ENCODE measurements around the gene CCDC40. TPM values are rescaled to one million over a fixed set of nuclear protein-coding genes. Genes with fewer than 3 reads are reported as not detected.
A peak's percentile ranks its signal among the peaks of the same experiment; 100 is the strongest.

Gene CCDC40
- total RNA-seq, 2 donors from 2014 or later = 3.0 to 9.3 TPM

- no peaks in the 10 kb centered on the region for H3K27me3 ChIP-seq
- no peak overlapping the region for H3K27ac ChIP-seq
- no peak for DNase-seq (ENCODE audit: low spot score)
- peaks cover 0 to 15% of the 10 kb centered on the region in 2 donors for H3K4me1 ChIP-seq
- no peaks in the 10 kb centered on the region for H3K9me3 ChIP-seq
- TF ChIP-seq CTCF (IDR thresholded peaks at IDR 0.05) = no peak
- no peak overlapping the region for H3K4me3 ChIP-seq
- no peaks in the 10 kb centered on the region for H3K36me3 ChIP-seq
These were observed 63.5 kb downstream of the CCDC40 start for GRCh38 chr17:80100035-80100323.

- peak; percentile 93 to 95 for TF ChIP-seq CTCF (IDR thresholded peaks at IDR 0.05)
- no peaks in the 10 kb centered on the region for H3K36me3 ChIP-seq
- H3K27me3 ChIP-seq = no peaks in the 10 kb centered on the region
- peaks cover 0 to 15% of the 10 kb centered on the region in 2 donors for H3K4me1 ChIP-seq
- no peaks in the 10 kb centered on the region for H3K9me3 ChIP-seq
- peak within 1 kb of the TSS; percentile 87 to 96 for H3K27ac ChIP-seq
- DNase-seq (ENCODE audit: low spot score) = peak; percentile 82
- H3K4me3 ChIP-seq = peak within 1 kb of the TSS; percentile 85 to 90
These were observed 64.8 kb downstream of the CCDC40 start, which contains the start of gene GAA for GRCh38 chr17:80101011-80101945. GAA (plus strand) TSS chr17:80101581; CDS start chr17:80104587, 3,006 bp downstream.

GRCh38 chr17:80101946-80102663, 65.7 kb downstream of the CCDC40 start:
- DNase-seq (ENCODE audit: low spot score) = no peak
- Histone ChIP-seq H3K27ac (peak overlapping the region; percentile 87 to 96), H3K4me3 (peak overlapping the region; percentile 85 to 90), H3K4me1 (peaks cover 0 to 15% of the 10 kb centered on the region in 2 donors), H3K27me3 (no peaks in the 10 kb centered on the region), H3K36me3 (no peaks in the 10 kb centered on the region), H3K9me3 (no peaks in the 10 kb centered on the region)
- TF ChIP-seq CTCF (IDR thresholded peaks at IDR 0.05) = no peak

- no peaks in the 10 kb centered on the region for H3K9me3 ChIP-seq
- H3K27ac ChIP-seq = no peak overlapping the region
- H3K4me1 ChIP-seq = peaks cover 0 to 15% of the 10 kb centered on the region in 2 donors
- no peak for TF ChIP-seq CTCF (IDR thresholded peaks at IDR 0.05)
- H3K27me3 ChIP-seq = no peaks in the 10 kb centered on the region
- H3K36me3 ChIP-seq = no peaks in the 10 kb centered on the region
- no peak for DNase-seq (ENCODE audit: low spot score)
- no peak overlapping the region for H3K4me3 ChIP-seq
These were observed 66.4 kb downstream of the CCDC40 start for GRCh38 chr17:80102664-80103448.

GRCh38 chr17:80103449-80104085, 67.1 kb downstream of the CCDC40 start:
- H3K36me3 ChIP-seq = no peaks in the 10 kb centered on the region
- H3K9me3 ChIP-seq = no peaks in the 10 kb centered on the region
- DNase-seq (ENCODE audit: low spot score) = no peak
- no peak overlapping the region for H3K27ac ChIP-seq
- H3K27me3 ChIP-seq = no peaks in the 10 kb centered on the region
- peaks cover 0 to 15% of the 10 kb centered on the region in 2 donors for H3K4me1 ChIP-seq
- H3K4me3 ChIP-seq = no peak overlapping the region
- no peak for TF ChIP-seq CTCF (IDR thresholded peaks at IDR 0.05)

Measured in right atrium auricular region (tissue), 2 donors.